Fibroblast of lung (primary cell): ENCODE measurements around the gene DISP1. TPM values are rescaled to one million over a fixed set of nuclear protein-coding genes. Genes with fewer than 3 reads are reported as not detected.

ENCODE experiments used
- DNase-seq, 2 donors: peaks; one replicate each; pipeline versions ENCODE4 v3.0.0 to v3.0.0-alpha.2; 2010; ENCODE audit warnings: low read depth in 2 of 2
- H2AFZ ChIP-seq: 2 replicates; pipeline ENCODE4 v1.5.1; 2012; ENCODE audit warnings: low read length, control low read depth, inconsistent platforms
- H3K27ac ChIP-seq: 2 replicates; pipeline ENCODE4 v1.5.1; 2011; ENCODE audit warnings: low read length, control low read depth; ENCODE audit not compliant: insufficient read depth
- H3K27me3 ChIP-seq: 2 replicates; pipeline ENCODE4 v1.5.1; 2011; ENCODE audit warnings: mild to moderate bottlenecking, low read length; ENCODE audit not compliant: control insufficient read depth, insufficient read depth
- H3K36me3 ChIP-seq: 2 replicates; pipeline ENCODE4 v1.5.1; 2011; ENCODE audit warnings: low read length; ENCODE audit not compliant: control insufficient read depth, insufficient read depth
- H3K4me1 ChIP-seq: 2 replicates; pipeline ENCODE4 v1.5.1; 2011; ENCODE audit warnings: low read length; ENCODE audit not compliant: control insufficient read depth, insufficient read depth; ENCODE audit errors: extremely low read depth
- H3K4me2 ChIP-seq: 2 replicates; pipeline ENCODE4 v1.5.1; 2011; ENCODE audit warnings: low read length, control low read depth; ENCODE audit not compliant: insufficient read depth; ENCODE audit errors: extremely low read depth
- H3K4me3 ChIP-seq, 4 experiments: fragments of 200-600 bp in 1 of 4; sonication (generic) in 1 of 4; replicated peaks in 1 of 4; 2 replicates each; pipeline ENCODE4 v1.5.1; 2011 to 2016; ENCODE audit warnings: low read length in 4 of 4, low read depth in 3 of 4, mild to moderate bottlenecking in 3 of 4, control low read depth in 2 of 4, inconsistent platforms in 1 of 4, mixed read lengths in 1 of 4; ENCODE audit not compliant: insufficient read depth in 1 of 4; ENCODE audit errors: control extremely low read depth in 1 of 4
- H3K79me2 ChIP-seq: 2 replicates; pipeline ENCODE4 v1.5.1; 2012; ENCODE audit warnings: mild to moderate bottlenecking, low read length, inconsistent platforms; ENCODE audit not compliant: control insufficient read depth, insufficient read depth
- H3K9ac ChIP-seq: 2 replicates; pipeline ENCODE4 v1.5.1; 2011; ENCODE audit warnings: mild to moderate bottlenecking, low read length, control low read depth; ENCODE audit not compliant: insufficient read depth
- H3K9me3 ChIP-seq: 2 replicates; pipeline ENCODE4 v1.5.1; 2012; ENCODE audit warnings: low read depth, low read length; ENCODE audit not compliant: control insufficient read depth, insufficient read depth
- H4K20me1 ChIP-seq: 2 replicates; pipeline ENCODE4 v1.5.1; 2011; ENCODE audit warnings: low read length; ENCODE audit not compliant: control insufficient read depth, insufficient read depth; ENCODE audit errors: extremely low read depth
- CTCF ChIP-seq, 2 donors: IDR thresholded peaks in 1 of 2; conservative IDR thresholded peaks in 1 of 2; 1 replicate in 1 of 2; 2 replicates in 1 of 2; pipeline ENCODE4 v1.5.1; 2011 to 2012; ENCODE audit warnings: low read length in 2 of 2, control low read depth in 1 of 2, inconsistent platforms in 1 of 2, low read depth in 1 of 2, mild to moderate bottlenecking in 1 of 2
- EZH2 ChIP-seq: IDR thresholded peaks from 2 replicates; pipeline ENCODE4 v1.5.1; 2012; ENCODE audit warnings: low read length, control low read depth, mild to moderate bottlenecking; ENCODE audit errors: missing control alignments
- polyA minus RNA-seq: library from RNA; depleted of rRNA, polyadenylated mRNA; stranded (reverse); fragments of >200 nt; gene quantifications from 2 replicates; pipeline ENCODE4 v1.2.3, GENCODE V29; 2011; ENCODE audit warnings: low replicate concordance
- polyA plus RNA-seq, 2 donors: library from polyadenylated mRNA; depleted of rRNA in 1 of 2; stranded (reverse) in 1 of 2; unstranded in 1 of 2; fragments of >200 nt; gene quantifications; 2 replicates each; pipeline ENCODE4 v1.2.1, GENCODE V29; 2011 to 2012; ENCODE audit warnings: missing spikeins in 1 of 2
- total RNA-seq: library from RNA; depleted of rRNA; stranded (reverse); fragments of >200 nt; gene quantifications from 2 replicates; pipeline ENCODE4 v1.2.1, GENCODE V29; 2014

DISP1 gene, protein sequence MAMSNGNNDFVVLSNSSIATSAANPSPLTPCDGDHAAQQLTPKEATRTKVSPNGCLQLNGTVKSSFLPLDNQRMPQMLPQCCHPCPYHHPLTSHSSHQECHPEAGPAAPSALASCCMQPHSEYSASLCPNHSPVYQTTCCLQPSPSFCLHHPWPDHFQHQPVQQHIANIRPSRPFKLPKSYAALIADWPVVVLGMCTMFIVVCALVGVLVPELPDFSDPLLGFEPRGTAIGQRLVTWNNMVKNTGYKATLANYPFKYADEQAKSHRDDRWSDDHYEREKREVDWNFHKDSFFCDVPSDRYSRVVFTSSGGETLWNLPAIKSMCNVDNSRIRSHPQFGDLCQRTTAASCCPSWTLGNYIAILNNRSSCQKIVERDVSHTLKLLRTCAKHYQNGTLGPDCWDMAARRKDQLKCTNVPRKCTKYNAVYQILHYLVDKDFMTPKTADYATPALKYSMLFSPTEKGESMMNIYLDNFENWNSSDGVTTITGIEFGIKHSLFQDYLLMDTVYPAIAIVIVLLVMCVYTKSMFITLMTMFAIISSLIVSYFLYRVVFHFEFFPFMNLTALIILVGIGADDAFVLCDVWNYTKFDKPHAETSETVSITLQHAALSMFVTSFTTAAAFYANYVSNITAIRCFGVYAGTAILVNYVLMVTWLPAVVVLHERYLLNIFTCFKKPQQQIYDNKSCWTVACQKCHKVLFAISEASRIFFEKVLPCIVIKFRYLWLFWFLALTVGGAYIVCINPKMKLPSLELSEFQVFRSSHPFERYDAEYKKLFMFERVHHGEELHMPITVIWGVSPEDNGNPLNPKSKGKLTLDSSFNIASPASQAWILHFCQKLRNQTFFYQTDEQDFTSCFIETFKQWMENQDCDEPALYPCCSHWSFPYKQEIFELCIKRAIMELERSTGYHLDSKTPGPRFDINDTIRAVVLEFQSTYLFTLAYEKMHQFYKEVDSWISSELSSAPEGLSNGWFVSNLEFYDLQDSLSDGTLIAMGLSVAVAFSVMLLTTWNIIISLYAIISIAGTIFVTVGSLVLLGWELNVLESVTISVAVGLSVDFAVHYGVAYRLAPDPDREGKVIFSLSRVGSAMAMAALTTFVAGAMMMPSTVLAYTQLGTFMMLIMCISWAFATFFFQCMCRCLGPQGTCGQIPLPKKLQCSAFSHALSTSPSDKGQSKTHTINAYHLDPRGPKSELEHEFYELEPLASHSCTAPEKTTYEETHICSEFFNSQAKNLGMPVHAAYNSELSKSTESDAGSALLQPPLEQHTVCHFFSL (N-terminal part only)
- total RNA-seq (3.1 and 5.9 TPM in 2 replicates), polyA plus RNA-seq (5.1 and 8.7 TPM in 2 replicates), polyA minus RNA-seq (5.3 and 35.6 TPM in 2 replicates)
- polyA plus RNA-seq (2012), result 3.0 and 4.5 TPM in 2 replicates

- no peak for TF ChIP-seq CTCF (conservative IDR thresholded peaks at IDR 0.05 in 1 of 2, IDR thresholded peaks at IDR 0.05 in 1 of 2; ENCODE audit: low read depth in 1 of 2, low read length in 2 of 2)
- TF ChIP-seq EZH2, result no peak
- H3K27me3 ChIP-seq, result no peaks in the 10 kb centered on the region
- H2AFZ ChIP-seq, result peak within 1 kb of the TSS; percentile 71
- peak within 1 kb of the TSS; percentile 70 to 94 (median 93) for H3K4me3 ChIP-seq
- H3K9ac ChIP-seq, result peak within 1 kb of the TSS; percentile 87
- H3K36me3 ChIP-seq, result no peaks in the 10 kb centered on the region
- H4K20me1 ChIP-seq, result no peaks in the 10 kb centered on the region
- peaks cover 20% of the 10 kb centered on the region for H3K4me1 ChIP-seq
- no peaks in the 10 kb centered on the region for H3K9me3 ChIP-seq
- H3K27ac ChIP-seq, result peak within 1 kb of the TSS; percentile 94
- H3K4me2 ChIP-seq, result peak within 1 kb of the TSS; percentile 95
- peak; percentile 79 to 81 for DNase-seq
- peaks cover 20% of the 10 kb centered on the region for H3K79me2 ChIP-seq
These were observed at the start of gene DISP1 for GRCh38 chr1:222814536-222815439. TSS of gene DISP1 (plus strand) at chr1:222815039. CDS start at chr1:222942824, 127,785 bp downstream.

DNA sequence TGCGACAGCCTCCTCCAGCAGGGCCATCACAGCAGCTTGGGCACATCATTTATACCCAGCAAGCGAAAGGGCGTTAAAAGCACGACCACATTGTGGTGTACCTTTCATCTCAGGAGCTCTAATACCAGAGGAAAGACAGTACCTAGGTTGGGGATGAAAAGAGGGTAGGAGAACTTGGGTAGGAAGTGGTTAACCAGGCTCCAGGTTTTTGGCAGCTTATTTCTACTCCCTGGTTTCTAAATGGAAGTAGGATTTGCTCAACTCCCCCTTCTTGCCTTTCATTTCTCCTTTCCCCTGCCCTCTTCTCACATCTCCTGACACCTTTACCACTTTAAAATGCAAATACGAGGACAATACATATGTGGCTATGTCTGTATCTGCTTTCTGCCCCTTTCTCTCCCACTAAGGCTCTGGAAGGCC, 47.7 kb upstream of the DISP1 start:
- Histone ChIP-seq H4K20me1 (no peaks in the 10 kb centered on the region), H3K27ac (no peak overlapping the region), H3K27me3 (no peaks in the 10 kb centered on the region), H3K79me2 (no peaks in the 10 kb centered on the region), H3K9ac (no peak overlapping the region), H2AFZ (no peak overlapping the region), H3K4me1 (no peaks in the 10 kb centered on the region), H3K4me2 (no peak overlapping the region), H3K36me3 (no peaks in the 10 kb centered on the region), H3K4me3 (no peak overlapping the region), H3K9me3 (no peaks in the 10 kb centered on the region)
- TF ChIP-seq EZH2, result no peak
- TF ChIP-seq CTCF (conservative IDR thresholded peaks at IDR 0.05 in 1 of 2, IDR thresholded peaks at IDR 0.05 in 1 of 2; ENCODE audit: low read depth in 1 of 2, low read length in 2 of 2), result no peak
- no peak for DNase-seq
